ENCODE data around the gene AP3M1.

DNA sequence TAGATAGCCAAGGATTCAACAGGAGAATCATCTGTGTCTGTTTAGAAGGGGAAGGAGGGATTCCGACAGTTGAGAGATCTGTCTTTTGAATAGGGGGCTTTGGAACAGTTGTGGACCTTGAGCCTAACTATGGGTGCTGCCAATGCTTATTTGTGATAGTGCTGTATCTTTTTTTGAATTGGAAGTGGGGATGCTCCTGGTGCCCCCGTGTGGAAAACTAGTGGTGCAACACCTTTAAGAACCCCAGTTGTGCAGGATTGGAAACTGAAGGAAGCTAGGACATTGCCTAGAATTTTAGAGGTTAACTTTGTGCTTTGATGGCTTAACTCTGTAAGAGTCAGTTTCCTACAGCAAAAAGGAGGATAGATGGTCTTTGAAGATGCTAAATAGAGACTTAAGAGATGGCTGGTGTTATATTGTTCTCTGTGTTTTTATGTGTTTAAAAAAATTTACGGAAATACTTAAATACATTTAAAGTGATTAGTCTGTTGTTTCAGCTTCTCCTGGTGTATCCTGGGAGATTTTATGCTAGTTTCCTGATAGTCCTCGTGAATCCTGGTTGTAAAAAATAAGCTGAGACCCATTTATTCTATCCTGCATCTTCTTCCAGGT lies 69.3 kb downstream of the AP3M1 start:
- no peak for TF ChIP-seq GATA2 (CRISPR knock-in tag; IDR thresholded peaks at IDR 0.05)
- no peak for TF ChIP-seq RFX5 (IDR thresholded peaks at IDR 0.05; ENCODE audit: low read length)
- TF ChIP-seq RXRA (IDR thresholded peaks at IDR 0.05; ENCODE audit: borderline replicate concordance, low read depth), result no peak
- no peak for TF ChIP-seq FOXM1 (IDR thresholded peaks at IDR 0.05; ENCODE audit: low read depth)
- TF ChIP-seq MEF2A (IDR thresholded peaks at IDR 0.05; ENCODE audit: borderline replicate concordance, low read depth), result no peak
